Measurements from ENCODE around the gene OSBPL8.
"Not testable (repeated sequence)": the region's sequence is repeated elsewhere in the genome, so short reads cannot be mapped to it uniquely, and the experiment has no call there.

OSBPL8 gene

GRCh38 chr12:76407710-76408109, 151.9 kb downstream of the OSBPL8 start:
- no peak for DNase-seq (ENCODE audit: low spot score in 2 of 2)
- no peaks in the 10 kb centered on the region for H3K9me3 Mint-ChIP-seq
- peaks cover 5% of the 10 kb centered on the region for H3K4me1 Mint-ChIP-seq
- H3K4me3 Mint-ChIP-seq = no peak overlapping the region
- no peak for ATAC-seq
- H3K27ac Mint-ChIP-seq = no peak overlapping the region
- H3K36me3 Mint-ChIP-seq = no peaks in the 10 kb centered on the region

GRCh38 chr12:76402259-76402658, 157.3 kb downstream of the OSBPL8 start:
- Mint-ChIP-seq H3K4me3 (no peak overlapping the region), H3K27ac (no peak overlapping the region), H3K4me1 (no peaks in the 10 kb centered on the region), H3K9me3 (no peaks in the 10 kb centered on the region), H3K36me3 (peaks cover 22% of the 10 kb centered on the region)
- no peak for DNase-seq (ENCODE audit: low spot score in 2 of 2)
- no peak for ATAC-seq

GRCh38 chr12:76400136-76400535, 159.4 kb downstream of the OSBPL8 start:
- H3K4me1 Mint-ChIP-seq = no peaks in the 10 kb centered on the region
- H3K9me3 Mint-ChIP-seq = no peaks in the 10 kb centered on the region
- peaks cover 22% of the 10 kb centered on the region for H3K36me3 Mint-ChIP-seq
- no peak overlapping the region for H3K4me3 Mint-ChIP-seq
- no peak for ATAC-seq
- no peak for DNase-seq (ENCODE audit: low spot score in 2 of 2)
- H3K27ac Mint-ChIP-seq = peak overlapping the region; percentile 36

GRCh38 chr12:76399040-76399439, 160.5 kb downstream of the OSBPL8 start:
- H3K27ac Mint-ChIP-seq = no peak overlapping the region
- H3K9me3 Mint-ChIP-seq = no peaks in the 10 kb centered on the region
- peaks cover 32% of the 10 kb centered on the region for H3K36me3 Mint-ChIP-seq
- DNase-seq (ENCODE audit: low spot score in 2 of 2) (no peak), ATAC-seq (no peak)
- no peaks in the 10 kb centered on the region for H3K4me1 Mint-ChIP-seq
- no peak overlapping the region for H3K4me3 Mint-ChIP-seq

- Mint-ChIP-seq H3K27ac (no peak overlapping the region), H3K4me1 (no peaks in the 10 kb centered on the region), H3K4me3 (no peak overlapping the region), H3K9me3 (no peaks in the 10 kb centered on the region), H3K36me3 (peaks cover 41% of the 10 kb centered on the region)
- ATAC-seq = no peak
- no peak for DNase-seq (ENCODE audit: low spot score in 2 of 2)
Observed at GRCh38 chr12:76398106-76398505, 161.5 kb downstream of the OSBPL8 start.

GRCh38 chr12:76391461-76391860, 168.1 kb downstream of the OSBPL8 start:
- Mint-ChIP-seq H3K27ac (peak overlapping the region; percentile 17), H3K4me3 (no peak overlapping the region), H3K36me3 (peaks cover 86% of the 10 kb centered on the region), H3K9me3 (no peaks in the 10 kb centered on the region), H3K4me1 (no peaks in the 10 kb centered on the region)
- ATAC-seq (no peak), DNase-seq (ENCODE audit: low spot score in 2 of 2) (no peak)

GRCh38 chr12:76387614-76388013, 172.0 kb downstream of the OSBPL8 start:
- ATAC-seq = no peak
- DNase-seq (ENCODE audit: low spot score in 2 of 2) = no peak
- Mint-ChIP-seq H3K4me1 (no peaks in the 10 kb centered on the region), H3K9me3 (no peaks in the 10 kb centered on the region), H3K36me3 (peaks cover 99% of the 10 kb centered on the region), H3K4me3 (no peak overlapping the region), H3K27ac (no peak overlapping the region)

GRCh38 chr12:76384560-76384959, 175.0 kb downstream of the OSBPL8 start:
- ATAC-seq (no peak), DNase-seq (ENCODE audit: low spot score in 2 of 2) (no peak)
- Mint-ChIP-seq H3K9me3 (no peaks in the 10 kb centered on the region), H3K4me3 (no peak overlapping the region), H3K36me3 (peaks cover 81% of the 10 kb centered on the region), H3K4me1 (no peaks in the 10 kb centered on the region), H3K27ac (no peak overlapping the region)

GRCh38 chr12:76383988-76384387, 175.6 kb downstream of the OSBPL8 start:
- no peaks in the 10 kb centered on the region for H3K4me1 Mint-ChIP-seq
- ATAC-seq = no peak
- no peak for DNase-seq (ENCODE audit: low spot score in 2 of 2)
- H3K27ac Mint-ChIP-seq = no peak overlapping the region
- H3K9me3 Mint-ChIP-seq = no peaks in the 10 kb centered on the region
- no peak overlapping the region for H3K4me3 Mint-ChIP-seq
- H3K36me3 Mint-ChIP-seq = peaks cover 81% of the 10 kb centered on the region

- Mint-ChIP-seq H3K4me3 (no peak overlapping the region), H3K36me3 (peaks cover 81% of the 10 kb centered on the region), H3K4me1 (no peaks in the 10 kb centered on the region), H3K9me3 (no peaks in the 10 kb centered on the region), H3K27ac (no peak overlapping the region)
- no peak for DNase-seq (ENCODE audit: low spot score in 2 of 2)
- no peak for ATAC-seq
Observed at GRCh38 chr12:76379261-76379660, 180.3 kb downstream of the OSBPL8 start.

- H3K36me3 Mint-ChIP-seq = peaks cover 78% of the 10 kb centered on the region
- not testable (repeated sequence) for H3K4me1 Mint-ChIP-seq; DNase-seq (ENCODE audit: low spot score in 2 of 2); ATAC-seq; H3K4me3 Mint-ChIP-seq; H3K9me3 Mint-ChIP-seq; H3K27ac Mint-ChIP-seq
Observed at GRCh38 chr12:76376876-76377275, 182.7 kb downstream of the OSBPL8 start.

- DNase-seq (ENCODE audit: low spot score in 2 of 2) (no peak), ATAC-seq (no peak)
- Mint-ChIP-seq H3K27ac (no peak overlapping the region), H3K36me3 (peaks cover 78% of the 10 kb centered on the region), H3K4me1 (no peaks in the 10 kb centered on the region), H3K4me3 (no peak overlapping the region), H3K9me3 (no peaks in the 10 kb centered on the region)
Observed at GRCh38 chr12:76375939-76376338, 183.6 kb downstream of the OSBPL8 start.

GRCh38 chr12:76375470-76375869, 184.1 kb downstream of the OSBPL8 start:
- no peak overlapping the region for H3K27ac Mint-ChIP-seq
- peak; percentile 79 for ATAC-seq
- no peaks in the 10 kb centered on the region for H3K4me1 Mint-ChIP-seq

GRCh38 chr12:76374386-76375020, 185.1 kb downstream of the OSBPL8 start:
- Mint-ChIP-seq H3K36me3 (peaks cover 84% of the 10 kb centered on the region), H3K4me1 (no peaks in the 10 kb centered on the region), H3K27ac (peak overlapping the region; percentile 41), H3K4me3 (no peak overlapping the region), H3K9me3 (no peaks in the 10 kb centered on the region)
- DNase-seq (ENCODE audit: low spot score in 2 of 2) (no peak), ATAC-seq (peak; percentile 71)

More at GRCh38 chr12:76375470-76375869, 184.1 kb downstream of the OSBPL8 start:
- no peaks in the 10 kb centered on the region for H3K9me3 Mint-ChIP-seq
- DNase-seq (ENCODE audit: low spot score in 2 of 2) = no peak
- no peak overlapping the region for H3K4me3 Mint-ChIP-seq
- H3K36me3 Mint-ChIP-seq = peaks cover 79% of the 10 kb centered on the region

GRCh38 chr12:76368230-76368629, 191.3 kb downstream of the OSBPL8 start:
- Mint-ChIP-seq H3K36me3 (peaks cover 60% of the 10 kb centered on the region), H3K9me3 (no peaks in the 10 kb centered on the region), H3K4me1 (no peaks in the 10 kb centered on the region), H3K27ac (no peak overlapping the region), H3K4me3 (no peak overlapping the region)
- ATAC-seq (no peak), DNase-seq (ENCODE audit: low spot score in 2 of 2) (no peak)

GRCh38 chr12:76366163-76366562, 193.4 kb downstream of the OSBPL8 start:
- Mint-ChIP-seq H3K4me1 (no peaks in the 10 kb centered on the region), H3K27ac (no peak overlapping the region), H3K9me3 (no peaks in the 10 kb centered on the region), H3K36me3 (peaks cover 59% of the 10 kb centered on the region), H3K4me3 (no peak overlapping the region)
- ATAC-seq (peak; percentile 57), DNase-seq (ENCODE audit: low spot score in 2 of 2) (no peak)

- not testable (repeated sequence) for H3K27ac Mint-ChIP-seq; H3K4me1 Mint-ChIP-seq; H3K9me3 Mint-ChIP-seq; ATAC-seq; H3K4me3 Mint-ChIP-seq; DNase-seq (ENCODE audit: low spot score in 2 of 2)
- H3K36me3 Mint-ChIP-seq = peaks cover 48% of the 10 kb centered on the region
Observed at GRCh38 chr12:76364131-76364530, 195.4 kb downstream of the OSBPL8 start.
